T-helper 2 cell (primary cell): ENCODE measurements around the gene PHACTR4.
"Not testable (repeated sequence)": the region's sequence is repeated elsewhere in the genome, so short reads cannot be mapped to it uniquely, and the experiment has no call there.

Source experiments
- DNase-seq, 5 experiments: peaks; one replicate each; pipeline versions ENCODE4 v3.0.0 to v3.0.0-alpha.2; 2012 to 2022

Gene PHACTR4

DNA sequence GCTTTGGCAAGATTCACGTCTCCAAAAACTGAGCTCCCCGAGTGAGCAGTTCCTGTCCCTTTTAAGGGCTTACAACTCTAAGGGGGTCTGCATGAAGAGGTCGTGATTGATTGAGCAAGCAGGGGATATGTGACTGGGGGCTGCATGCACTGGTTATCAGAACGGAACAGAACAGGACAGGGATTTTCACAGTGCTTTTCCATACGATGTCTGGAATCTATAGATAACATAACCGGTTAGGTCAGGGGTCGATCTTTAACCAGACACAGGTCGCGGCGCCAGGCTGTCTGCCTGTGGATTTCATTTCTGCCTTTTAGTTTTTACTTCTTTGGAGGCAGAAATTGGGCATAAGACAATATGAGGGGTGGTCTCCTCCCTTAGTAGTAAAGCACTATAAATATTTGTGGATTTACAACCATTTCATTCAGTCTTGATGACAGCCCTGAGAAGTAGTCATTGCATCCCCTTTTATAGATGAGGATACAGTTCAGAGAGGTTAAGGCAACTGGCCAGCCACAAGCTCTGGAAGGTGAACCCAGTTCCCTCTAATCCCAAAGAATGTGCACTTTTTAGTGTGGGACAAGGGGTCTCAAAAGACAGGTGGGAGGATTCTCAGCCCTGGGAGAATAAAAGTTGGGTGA is 155.6 kb downstream of the PHACTR4 start:
- DNase-seq: not testable (repeated sequence)

- no peak for DNase-seq
Observed at GRCh38 chr1:28526886-28527285, 157.3 kb downstream of the PHACTR4 start.

DNA sequence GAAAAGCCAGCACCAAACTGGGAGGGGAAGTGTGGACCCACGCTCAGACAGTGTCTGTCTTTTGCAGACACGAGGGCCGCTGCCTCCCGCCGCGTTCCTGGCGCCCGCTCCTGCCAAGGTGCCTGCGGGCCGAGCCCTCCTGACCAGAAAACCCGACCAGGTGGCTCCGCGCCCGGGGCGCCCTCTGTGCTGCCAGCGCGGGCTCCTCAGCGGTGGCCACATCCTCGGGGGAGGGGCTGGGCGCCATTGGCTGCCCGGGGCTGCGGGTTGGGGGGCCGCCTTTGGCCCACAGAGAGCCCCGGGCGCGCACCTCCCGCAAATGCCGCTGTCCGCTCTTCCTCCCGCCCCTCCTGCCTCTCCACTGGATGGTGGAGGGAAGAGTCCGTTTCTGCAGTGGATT is 160.9 kb downstream of the PHACTR4 start:
- no peak for DNase-seq

GRCh38 chr1:28534671-28535070 is 165.1 kb downstream of the PHACTR4 start:
- DNase-seq: no peak

DNA sequence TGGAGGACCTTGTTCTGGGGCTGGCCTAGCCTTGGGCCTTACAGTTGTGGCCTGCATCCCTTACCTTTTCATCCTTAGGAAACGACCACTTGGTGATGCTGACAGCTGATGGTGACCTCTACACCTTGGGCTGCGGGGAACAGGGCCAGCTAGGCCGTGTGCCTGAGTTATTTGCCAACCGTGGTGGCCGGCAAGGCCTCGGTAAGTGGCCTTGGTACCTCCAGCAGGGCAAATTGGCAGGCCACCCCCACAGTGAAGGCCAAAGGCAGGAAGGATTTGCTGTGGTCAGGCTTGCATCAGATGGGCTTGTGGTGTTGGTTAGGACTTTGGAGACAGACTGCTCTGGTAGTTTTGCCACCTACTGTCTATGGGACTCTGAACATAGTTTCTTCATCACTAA is 165.6 kb downstream of the PHACTR4 start:
- no peak for DNase-seq

GRCh38 chr1:28537457-28538199 is 168.1 kb downstream of the PHACTR4 start:
- no peak for DNase-seq

DNA sequence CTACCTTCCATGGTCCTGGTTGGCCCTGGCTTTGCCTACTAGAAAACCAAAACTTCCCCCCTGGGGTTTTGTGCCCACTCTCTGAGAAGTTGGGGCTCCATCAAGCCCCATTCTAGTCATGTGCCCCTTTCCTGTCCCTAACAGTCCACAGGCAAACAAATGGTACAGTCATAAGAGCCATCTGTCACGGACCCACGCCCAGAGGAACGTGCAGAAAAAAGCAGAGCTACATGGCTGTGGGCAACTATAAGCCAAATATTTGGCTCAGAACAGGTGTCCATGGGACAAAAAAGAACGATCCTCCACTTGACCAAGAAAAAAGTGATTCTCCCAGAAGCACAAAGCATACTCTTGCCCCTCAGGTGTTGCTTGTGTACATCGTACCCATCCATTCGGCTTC is 168.7 kb downstream of the PHACTR4 start:
- no peak for DNase-seq

- DNase-seq: no peak
Observed at GRCh38 chr1:28540651-28541050, 171.1 kb downstream of the PHACTR4 start.

DNA sequence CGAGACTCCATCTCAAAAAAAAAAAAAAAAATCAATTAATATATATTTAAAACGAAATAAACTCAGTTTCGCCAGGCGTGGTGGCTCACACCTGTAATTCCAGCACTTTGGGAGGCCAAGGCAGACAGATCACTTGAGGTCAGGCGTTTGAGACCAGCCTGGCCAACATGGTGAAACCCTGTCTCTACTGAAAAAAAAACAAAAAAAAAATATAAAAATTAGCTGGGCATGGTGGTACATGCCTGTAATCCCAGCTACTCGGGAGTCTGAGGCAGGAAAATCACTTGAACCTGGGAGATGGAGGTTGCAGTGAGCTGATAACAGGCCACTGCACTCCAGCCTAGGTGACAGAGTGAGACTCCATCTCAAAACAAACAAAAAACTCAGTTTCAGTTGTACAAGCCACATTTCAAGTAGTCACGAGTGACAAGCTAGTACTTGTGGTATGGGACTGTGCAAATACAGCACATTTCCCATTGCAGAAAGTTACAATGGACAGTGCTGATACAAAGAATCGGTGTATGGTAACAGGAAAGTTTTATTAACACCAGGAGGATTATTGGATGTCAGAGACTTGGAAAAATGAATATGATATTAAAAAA is 172.0 kb downstream of the PHACTR4 start:
- not testable (repeated sequence) for DNase-seq

DNA sequence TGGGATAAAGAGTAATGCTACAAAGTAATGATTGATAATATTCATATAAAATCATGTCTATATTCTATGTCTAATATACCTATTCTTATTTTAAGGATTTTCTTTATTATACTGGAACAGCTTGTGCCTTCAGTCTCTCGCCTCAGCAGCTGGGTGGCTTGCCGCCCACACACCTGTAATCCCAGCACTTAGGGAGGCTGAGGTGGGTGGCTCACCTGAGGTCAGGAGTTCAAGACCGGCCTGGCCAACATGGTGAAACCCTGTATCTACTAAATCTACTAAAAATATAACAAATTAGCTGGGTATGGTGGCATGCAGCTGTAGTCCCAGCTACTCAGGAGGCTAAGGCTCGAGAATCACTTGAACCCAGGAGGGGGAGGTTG is 175.7 kb downstream of the PHACTR4 start:
- no peak for DNase-seq

GRCh38 chr1:28548318-28548717 is 178.8 kb downstream of the PHACTR4 start:
- no peak for DNase-seq
